GM18520 (cell line): ENCODE data around the gene MEIS1.

ENCODE experiments used
- ATAC-seq: cut with Tn5 transposase; IDR thresholded peaks from one replicate; pipeline ENCODE4 v1.9.1; 2021; ENCODE audit not compliant: unreplicated experiment

MEIS1 gene

GRCh38 chr2:66531567-66531966, 96.6 kb downstream of the MEIS1 start:
- ATAC-seq = no peak

- no peak for ATAC-seq
Measured at GRCh38 chr2:66532972-66533868, 98.3 kb downstream of the MEIS1 start.

GRCh38 chr2:66534461-66534860, 99.5 kb downstream of the MEIS1 start:
- ATAC-seq = no peak

- no peak for ATAC-seq
Measured at GRCh38 chr2:66535574-66536289, 100.8 kb downstream of the MEIS1 start.

- no peak for ATAC-seq
Measured at GRCh38 chr2:66536290-66536673, 101.4 kb downstream of the MEIS1 start.

GRCh38 chr2:66536997-66537396, 102.1 kb downstream of the MEIS1 start:
- ATAC-seq = no peak

- no peak for ATAC-seq
Measured at GRCh38 chr2:66538291-66538690, 103.4 kb downstream of the MEIS1 start.

GRCh38 chr2:66539452-66539851, 104.5 kb downstream of the MEIS1 start:
- no peak for ATAC-seq

GRCh38 chr2:66541646-66542045, 106.7 kb downstream of the MEIS1 start:
- ATAC-seq = no peak

GRCh38 chr2:66543257-66543767, 108.4 kb downstream of the MEIS1 start:
- no peak for ATAC-seq

GRCh38 chr2:66544258-66544657, 109.3 kb downstream of the MEIS1 start:
- no peak for ATAC-seq

GRCh38 chr2:66545258-66545657, 110.3 kb downstream of the MEIS1 start:
- no peak for ATAC-seq

- ATAC-seq = no peak
Measured at GRCh38 chr2:66547118-66547517, 112.2 kb downstream of the MEIS1 start.

GRCh38 chr2:66547887-66548286, 113.0 kb downstream of the MEIS1 start:
- ATAC-seq = no peak

GRCh38 chr2:66548422-66548821, 113.5 kb downstream of the MEIS1 start:
- no peak for ATAC-seq

- no peak for ATAC-seq
Measured at GRCh38 chr2:66550826-66551225, 115.9 kb downstream of the MEIS1 start.

- no peak for ATAC-seq
Measured at GRCh38 chr2:66553370-66553769, 118.4 kb downstream of the MEIS1 start.

- ATAC-seq = no peak
Measured at GRCh38 chr2:66555091-66555490, 120.2 kb downstream of the MEIS1 start.

- ATAC-seq = no peak
Measured at GRCh38 chr2:66555501-66556324, 120.8 kb downstream of the MEIS1 start.

GRCh38 chr2:66559672-66560071, 124.7 kb downstream of the MEIS1 start:
- ATAC-seq = no peak

- ATAC-seq = no peak
Measured at GRCh38 chr2:66560683-66561082, 125.8 kb downstream of the MEIS1 start.
